Activated CD4-positive, alpha-beta T cell treated with anti-CD3 and anti-CD28 coated beads, Interleukin-10, Interleukin-2, amounts not matched to agents 100 ng/mL and 50 ng/mL, durations not matched to agents 16 hours and 8 hours (primary cell): ENCODE data around the gene CLDN6.

ENCODE experiments used
- DNase-seq: peaks from one replicate; pipeline ENCODE4 v3.0.0-alpha.2; 2020

CLDN6 gene

DNA sequence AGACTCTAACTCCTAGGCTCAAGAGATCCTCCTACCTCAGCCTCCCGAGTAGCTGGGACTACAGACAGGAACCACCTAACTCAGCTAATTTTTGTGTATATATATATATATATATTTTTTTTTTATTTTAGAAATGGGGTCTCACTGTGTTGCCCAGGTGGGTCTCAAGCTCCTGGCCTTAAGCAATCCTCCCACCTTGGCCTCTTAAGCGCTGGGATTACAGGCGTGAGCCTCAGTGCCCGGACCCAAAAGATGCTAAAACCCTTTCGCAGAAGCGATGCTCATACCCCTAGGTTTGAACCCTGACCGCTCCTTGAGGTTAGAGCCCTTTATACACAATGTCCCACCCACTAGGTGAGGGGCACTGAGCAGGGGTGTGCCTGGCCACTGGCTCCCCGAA lies 7.5 kb downstream of the CLDN6 start:
- no peak for DNase-seq

DNA sequence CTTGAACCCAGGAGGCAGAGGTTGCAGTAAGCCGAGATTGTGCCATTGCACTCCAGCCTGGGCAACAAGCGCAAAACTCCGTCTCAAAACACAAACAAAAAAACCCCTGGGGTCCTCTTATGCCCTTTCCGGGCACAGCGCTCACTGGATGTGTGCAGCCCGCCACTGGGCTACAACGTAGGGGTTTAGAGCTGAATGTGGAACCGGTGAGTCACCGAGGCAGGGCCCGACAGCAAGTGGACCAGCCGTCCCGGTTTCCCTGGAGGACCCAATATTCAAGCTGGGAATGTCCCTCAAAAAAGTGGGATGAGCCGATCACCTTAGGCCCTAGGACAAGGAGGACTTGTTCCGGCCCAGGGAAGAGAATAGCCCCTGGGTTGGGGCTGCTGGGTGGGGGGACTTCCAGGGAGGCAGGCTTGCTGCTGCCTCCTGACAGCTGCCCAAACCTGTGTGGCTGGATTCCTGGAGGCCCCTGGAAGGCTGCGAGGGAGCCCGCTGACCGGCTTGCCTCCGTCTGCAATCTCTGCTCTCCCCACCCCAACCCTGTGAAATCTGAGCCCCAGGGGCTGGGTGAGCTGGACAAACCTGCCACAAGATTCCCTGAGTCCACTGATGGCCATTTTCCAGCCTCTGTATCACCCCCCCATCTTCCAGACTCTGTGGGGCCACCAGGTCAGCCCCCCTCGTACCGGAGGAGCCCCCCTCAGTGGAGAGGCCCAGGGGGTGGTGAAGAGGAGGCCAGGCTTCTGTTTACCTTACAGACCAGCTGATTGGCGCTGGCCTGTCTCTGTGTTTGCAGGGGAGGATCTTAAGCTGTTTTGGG lies 8.2 kb downstream of the CLDN6 start:
- DNase-seq, result no peak

DNA sequence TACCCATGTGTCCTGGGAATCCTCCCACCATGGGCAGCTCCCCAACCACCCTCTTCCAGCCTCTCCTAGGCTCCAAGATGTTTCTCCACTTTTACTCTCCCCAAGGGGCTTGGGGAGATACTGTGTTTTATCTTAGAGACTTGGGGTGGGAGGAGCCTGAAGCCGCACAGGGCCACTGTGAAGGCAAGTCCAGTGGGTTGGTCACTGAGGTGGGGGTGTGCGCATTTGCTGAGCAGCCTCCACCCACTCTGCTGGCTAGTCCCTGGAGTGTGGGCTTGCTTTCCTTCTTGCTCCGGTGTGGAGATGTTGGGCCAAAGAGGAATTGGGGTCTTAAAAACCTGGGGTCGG lies 9.3 kb downstream of the CLDN6 start:
- DNase-seq, result no peak

DNA sequence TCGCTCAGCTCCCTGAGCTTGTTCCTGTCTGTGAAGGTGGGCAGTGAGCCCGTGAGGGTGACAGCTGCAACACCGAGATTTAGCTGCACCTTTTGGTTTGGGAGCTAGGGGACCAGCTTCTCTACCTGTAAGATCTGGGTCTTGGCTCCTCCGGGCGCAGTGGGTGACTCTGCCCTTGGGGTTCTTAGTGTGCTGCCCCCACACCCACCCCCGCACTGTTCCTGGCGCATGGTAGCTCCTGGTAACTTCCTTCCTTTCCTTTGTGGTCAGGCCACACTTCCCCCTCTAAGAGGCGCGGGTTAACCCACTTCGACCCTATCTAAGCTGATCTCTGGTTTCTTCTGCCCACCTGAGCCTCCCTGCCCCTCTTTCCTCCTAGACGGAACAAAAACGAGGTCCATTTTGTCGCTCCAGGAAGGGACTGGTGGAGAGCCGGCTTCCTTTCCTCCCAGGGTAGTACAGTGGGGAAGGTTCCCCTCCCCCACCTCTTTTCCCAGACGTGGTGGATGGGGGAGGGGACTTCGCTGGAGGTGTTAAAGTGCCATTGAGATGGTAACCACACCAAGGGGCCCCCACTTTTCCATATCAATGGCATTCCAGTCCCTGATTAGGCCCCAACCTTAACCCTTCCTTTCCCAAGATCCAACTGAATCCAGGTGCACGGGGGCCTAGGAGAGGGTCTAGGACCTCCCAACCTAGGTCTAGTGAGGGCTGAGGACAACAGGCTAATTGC lies 9.9 kb downstream of the CLDN6 start:
- DNase-seq, result no peak

DNA sequence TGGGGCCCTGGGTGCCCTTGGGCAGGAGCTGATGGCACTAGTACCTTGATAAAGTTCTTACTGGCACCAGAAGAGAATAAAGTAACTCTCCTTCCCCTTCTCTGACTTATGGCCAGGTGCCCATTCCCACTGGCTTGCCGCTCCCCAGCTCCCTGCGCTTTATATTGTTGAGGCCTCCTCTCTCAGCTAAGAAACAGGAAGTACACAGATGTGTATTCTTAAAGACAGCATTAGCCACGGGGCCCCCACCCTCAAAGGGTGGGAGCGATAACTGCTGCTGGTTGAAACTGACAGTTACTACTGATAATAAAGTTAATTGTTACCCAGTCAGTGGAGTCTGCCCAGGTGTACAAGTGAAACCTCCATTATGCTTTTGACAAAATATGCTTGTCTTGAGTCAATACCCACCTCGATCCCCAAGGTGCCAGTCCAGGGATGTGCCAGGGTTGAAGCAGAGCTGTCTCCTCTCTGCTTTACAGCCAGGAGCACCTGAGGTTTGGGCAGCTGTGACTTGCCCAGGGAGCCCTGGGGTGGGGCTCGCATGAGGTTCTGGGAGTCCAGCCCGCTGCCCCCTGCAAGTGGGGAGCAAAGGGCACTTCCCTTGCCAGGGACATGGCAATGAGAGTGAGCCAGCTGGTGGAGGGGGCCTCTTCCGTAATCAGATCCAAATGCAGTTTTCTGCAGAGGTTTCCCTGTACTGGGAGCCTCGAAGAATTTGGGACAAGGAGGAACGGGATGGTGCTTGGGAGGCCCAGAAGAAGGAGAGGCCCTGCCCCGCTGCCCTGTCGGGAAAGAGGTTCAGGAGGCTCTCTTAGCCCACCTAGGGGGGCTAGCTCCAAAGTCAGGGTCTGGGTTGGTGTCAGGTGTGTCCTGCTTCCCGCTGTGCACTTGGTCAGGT lies 10.7 kb downstream of the CLDN6 start:
- DNase-seq, result no peak

DNA sequence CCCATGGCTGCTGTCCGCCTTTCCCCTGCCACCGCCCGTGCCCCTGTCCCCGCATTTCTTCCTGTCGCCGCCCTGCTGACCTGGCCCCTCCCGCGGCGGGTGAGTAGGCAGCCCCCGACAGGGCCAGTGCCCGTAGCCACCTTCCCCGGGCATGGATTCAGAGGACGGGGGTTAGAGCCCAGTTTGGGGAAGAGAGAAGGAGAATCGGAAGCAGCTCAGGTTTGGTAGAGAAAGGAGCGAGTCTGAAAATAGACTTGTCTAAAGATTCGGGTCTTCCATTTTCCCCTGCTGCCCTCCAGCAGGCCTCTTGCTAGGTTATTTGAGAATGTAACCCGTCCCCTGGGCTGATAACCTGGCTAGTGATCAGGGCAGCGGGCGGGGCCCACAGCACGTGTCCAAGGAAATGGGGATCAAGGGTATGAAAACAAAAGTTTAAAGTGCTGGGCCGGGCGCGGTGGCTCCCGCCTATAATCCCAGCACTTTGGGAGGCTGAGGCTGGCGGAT lies 13.2 kb downstream of the CLDN6 start:
- DNase-seq, result no peak

DNA sequence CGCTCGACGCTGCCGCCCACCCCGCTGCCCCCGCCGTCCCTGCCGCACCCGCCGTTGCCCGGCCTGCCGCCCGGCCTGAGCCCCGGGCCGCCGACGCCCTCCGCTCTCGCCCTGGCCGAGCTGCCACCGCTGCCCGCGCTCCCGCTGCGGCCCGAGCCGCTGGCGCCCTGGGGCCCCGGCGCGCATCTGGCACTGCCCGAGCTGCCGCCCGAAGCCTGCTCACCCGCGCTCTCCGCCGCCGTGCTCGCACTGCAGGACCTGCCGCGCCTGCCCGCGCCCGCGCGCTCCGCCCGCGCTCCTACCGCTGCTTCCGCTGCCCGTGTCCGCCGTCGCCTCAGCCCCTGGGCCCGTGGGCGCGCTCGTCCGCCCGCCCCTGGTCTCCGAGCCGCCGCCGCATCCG lies 13.7 kb downstream of the CLDN6 start:
- DNase-seq, result no peak

DNA sequence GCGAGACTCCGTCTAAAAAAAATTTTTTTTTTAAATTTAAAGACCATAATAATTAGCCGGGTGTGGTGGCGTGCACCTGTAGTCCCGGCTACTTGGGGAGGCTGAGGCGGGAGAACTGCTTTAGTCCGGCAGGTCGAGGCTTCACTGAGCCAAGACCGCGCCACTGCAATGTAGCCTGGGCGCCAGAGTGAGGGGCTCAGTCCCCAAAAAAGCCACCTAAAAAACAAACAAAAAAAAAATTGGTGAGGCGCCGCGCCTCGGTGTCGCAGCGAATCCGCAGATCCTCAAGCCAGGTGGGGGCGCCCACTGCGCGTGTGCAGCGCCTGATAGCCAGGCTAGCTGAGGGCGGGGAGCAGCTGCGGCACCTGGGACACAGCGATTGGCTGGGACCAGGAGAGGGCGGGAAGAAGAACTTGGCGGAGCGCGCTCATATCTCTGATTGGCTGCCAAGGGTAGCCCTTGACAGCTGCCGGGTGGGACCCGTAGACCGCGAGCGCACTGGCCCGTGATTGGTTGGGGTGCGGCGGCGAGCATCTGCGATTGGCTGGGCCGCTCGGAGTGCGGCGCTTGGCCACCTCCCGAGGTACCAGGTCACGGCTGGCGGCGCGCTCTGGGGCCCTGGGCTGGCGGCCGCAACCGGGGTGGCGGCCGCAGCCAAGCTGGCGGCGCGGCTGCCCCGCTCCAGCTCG lies 14.3 kb downstream of the CLDN6 start:
- DNase-seq, result peak; percentile 99

DNA sequence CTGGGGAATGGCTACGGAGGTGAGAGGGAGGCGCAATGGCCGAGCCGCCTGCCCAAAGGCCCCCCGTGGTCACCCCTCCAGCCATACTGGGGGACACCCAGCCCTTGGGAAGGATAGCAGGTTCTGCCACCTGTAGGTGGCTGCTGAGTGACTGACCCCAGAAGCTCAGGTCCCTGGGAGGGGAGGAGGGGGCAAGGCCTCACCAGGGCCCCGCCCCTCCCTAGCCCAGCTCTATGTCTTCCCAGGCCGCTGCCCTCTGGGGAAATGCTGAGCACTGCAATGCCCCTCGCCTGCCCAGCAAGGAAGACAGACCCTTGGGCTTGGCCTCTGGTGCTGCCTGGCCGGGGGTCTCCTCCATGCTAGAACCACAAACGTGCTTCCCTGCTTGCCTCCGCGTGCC lies 16.7 kb downstream of the CLDN6 start:
- no peak for DNase-seq

DNA sequence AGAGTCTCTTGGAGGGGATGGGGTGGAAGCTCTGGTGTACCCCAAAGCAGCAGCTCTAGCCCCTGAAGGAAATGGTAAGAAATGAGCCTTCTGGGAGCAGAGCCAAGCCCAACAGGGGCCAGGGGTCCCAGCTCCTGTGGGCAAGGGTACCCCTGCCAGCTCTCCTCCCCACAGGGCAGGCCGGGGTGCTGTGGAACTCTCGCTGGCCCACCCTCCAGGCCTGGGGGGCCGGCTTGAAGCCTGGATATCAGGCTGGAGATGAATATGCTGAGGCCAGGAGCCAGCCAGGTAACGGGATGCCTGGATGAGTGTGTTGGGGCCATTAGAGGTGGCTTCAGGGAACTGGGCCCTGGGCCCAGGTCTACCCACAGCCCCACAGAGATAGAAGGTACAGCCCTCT lies 17.4 kb downstream of the CLDN6 start:
- no peak for DNase-seq

DNA sequence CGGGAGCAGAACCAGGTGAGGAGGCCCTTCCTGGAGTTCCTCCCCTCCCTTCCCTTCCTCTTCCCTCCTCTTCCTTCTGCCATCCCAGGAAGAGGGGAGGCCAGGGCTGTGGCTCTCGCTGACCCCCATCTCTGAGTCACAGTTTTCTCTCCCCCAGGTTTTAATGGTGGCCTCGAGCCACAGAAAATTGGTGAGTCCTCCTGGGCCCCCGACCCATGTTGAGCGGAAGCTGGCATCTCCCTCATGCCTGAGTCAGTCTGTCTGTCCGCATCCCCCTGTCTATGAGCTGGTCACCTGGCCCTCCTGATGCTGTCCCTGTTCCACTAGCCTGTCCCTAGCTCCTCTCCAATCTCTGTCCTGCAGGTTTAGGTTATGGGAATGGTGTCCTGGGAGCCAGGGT lies 18.1 kb downstream of the CLDN6 start:
- DNase-seq, result no peak

DNA sequence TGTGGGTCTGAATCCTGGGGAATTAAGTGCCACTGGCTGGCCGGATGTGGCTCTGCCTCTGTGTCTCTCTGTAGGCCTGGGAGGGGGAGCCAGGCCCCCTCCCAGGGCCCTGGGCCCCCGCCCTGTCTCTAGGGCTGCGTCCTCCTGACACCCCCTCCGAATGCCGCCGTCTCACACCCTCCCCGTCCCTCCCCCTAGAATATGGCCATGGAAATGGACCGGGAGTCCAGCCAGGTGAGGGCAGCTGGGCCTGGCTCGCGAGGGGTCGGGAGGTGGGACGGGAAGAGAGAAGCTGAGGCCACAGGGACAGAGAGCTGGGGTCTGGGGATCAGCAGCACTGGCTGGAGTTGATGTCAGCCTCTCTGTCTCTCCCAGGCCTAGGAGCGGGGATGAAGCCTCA lies 21.7 kb downstream of the CLDN6 start:
- no peak for DNase-seq

DNA sequence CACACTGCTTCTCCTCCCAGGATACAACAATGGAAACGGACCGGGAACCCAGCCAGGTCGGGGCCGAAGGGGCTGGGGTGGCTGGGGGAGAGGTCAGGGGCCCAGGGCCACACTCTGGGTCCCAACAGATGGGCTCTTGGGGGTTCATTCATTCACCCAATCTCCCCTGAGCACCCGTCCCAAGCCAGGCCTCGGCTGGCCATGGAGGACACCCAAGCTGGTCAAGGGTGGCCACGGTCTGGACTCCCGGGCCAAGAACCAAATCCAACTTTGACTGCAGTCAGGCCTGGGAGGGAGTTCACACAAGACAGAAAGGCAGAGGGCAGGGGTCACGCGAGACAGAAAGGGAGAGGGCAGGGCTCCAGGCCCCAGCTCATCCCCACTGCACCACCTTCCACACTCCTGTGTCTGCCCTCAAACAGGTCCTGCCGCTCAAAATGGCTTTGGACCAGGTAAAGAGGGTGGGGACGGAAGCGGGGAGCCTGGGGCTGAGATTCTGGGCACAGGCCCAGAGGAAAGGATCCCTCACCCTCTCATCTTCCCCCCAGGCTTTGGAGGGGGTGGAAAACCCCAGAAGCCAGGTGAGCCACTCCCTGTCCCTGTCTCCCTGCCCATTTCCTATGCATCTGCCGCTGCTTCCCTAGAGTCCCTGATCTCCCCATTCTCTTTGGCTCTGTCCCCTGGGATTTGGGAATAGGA lies 25.5 kb downstream of the CLDN6 start:
- DNase-seq, result no peak

DNA sequence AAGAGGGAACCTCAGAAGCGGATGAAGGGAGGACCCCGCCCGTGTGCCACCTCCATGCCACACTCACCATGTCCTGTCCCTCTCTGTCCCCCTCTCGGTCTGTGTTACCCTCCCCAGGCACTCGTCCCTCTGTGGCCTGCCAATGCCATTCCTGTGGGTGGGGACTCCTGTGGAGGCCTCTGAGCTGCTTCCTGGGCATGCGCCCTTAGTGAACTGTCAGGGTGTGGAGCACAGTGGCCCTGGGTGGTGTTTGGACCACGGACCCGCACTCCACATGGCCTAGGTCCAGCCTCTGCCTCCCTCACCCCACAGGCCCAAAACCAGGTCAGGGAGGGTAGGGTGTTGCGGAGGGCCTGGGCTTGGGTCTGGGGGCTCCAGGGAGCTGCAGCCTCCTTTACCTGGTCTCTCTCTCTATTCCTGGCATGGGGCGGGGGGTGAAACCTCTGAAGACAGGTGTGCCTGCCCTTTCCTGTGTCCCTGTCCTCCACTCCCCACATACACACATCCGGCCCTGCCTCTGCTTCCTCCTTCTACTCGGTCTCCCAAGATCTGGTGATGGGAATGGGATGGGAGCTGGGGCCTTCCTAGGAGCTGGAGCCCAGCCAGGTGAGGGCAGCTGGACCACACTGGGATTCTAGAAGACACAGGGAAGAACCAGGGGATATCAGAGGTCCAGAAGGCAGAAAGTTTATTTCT lies 26.3 kb downstream of the CLDN6 start:
- DNase-seq, result no peak

DNA sequence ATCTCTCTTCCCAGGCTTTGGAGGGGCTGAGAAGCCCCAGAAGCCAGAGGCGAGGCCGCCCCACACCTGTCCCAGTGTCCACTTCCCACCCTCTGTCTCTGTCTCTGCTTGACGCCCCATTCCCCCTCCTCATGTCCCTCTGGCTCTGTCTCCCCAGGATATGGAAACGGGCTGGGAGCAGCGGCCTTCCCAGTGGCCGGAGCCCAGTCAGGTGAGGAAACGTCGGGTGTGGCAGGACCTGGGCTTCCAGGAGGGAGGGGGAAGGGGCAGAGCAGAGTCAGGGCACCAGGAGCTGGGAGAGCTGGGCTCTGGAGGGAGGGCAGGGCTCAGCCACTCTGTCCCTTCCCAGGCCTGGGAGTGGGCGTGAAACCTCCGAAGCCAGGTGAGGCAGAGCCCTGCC lies 27.1 kb downstream of the CLDN6 start:
- DNase-seq, result no peak

DNA sequence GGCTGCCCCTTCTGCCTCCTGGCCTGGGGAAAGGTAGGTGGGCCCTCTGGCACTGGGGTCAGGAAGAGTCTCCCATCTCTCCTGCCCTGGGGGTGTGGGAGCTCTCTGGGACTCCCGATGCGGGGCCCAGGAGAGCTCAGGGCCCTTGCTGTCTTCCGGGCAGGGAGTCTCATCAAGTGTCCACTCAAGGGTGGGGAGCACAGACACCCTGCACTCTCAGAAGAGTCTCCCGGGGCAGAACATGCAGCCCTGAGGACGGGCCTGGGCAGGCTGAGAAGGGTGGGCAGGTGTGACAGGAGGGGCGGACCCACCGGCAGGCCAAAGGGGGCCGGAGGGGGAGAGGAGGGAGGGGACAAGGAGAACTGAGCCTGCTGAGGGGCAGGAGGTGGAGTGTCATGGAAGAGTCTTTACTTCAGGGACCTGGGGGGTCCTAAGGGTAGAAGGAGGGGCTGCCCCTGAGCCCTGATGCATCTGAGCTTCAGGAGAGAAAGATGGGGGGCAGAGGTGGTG lies 29.3 kb downstream of the CLDN6 start:
- no peak for DNase-seq

DNA sequence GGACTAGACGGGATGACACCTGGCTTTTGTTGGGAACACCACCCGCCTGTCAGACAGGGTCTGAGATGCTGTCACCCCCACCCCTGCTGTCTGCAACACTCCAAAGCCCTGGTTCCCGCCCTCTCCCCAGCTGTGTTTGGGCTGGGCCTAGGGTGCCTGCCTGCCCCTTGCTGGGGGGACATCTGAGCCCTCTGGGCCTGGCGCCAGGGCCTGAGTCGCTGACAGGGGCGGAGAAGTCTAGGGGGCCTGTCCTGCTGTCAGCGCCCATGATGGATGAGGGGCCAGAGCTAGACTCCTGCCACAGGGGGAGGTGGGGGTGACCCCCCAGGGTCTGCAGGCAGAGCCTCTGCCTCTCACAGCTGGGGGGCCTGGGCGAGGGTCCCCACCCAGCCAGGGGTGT lies 30.1 kb downstream of the CLDN6 start:
- no peak for DNase-seq

DNA sequence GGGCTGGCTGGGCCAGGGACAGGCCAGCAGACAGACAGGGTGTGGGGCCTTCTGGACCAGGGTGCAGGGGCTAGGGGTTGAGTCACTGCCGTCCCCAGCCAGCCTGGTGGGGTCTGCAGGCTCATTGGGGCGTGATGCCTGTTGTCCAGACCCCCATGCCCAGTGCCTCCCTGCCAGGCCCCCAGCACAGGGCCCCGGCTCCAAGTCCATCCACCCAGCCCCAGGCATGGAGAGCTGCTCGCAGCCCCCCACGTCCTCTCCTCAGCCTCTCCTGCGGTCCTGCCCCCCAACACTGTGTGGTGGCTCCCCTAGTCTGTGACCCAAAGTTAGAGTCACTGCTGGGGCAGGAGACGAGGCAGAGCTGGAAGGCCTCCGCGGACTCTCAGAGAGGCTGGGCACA lies 30.7 kb downstream of the CLDN6 start:
- no peak for DNase-seq

DNA sequence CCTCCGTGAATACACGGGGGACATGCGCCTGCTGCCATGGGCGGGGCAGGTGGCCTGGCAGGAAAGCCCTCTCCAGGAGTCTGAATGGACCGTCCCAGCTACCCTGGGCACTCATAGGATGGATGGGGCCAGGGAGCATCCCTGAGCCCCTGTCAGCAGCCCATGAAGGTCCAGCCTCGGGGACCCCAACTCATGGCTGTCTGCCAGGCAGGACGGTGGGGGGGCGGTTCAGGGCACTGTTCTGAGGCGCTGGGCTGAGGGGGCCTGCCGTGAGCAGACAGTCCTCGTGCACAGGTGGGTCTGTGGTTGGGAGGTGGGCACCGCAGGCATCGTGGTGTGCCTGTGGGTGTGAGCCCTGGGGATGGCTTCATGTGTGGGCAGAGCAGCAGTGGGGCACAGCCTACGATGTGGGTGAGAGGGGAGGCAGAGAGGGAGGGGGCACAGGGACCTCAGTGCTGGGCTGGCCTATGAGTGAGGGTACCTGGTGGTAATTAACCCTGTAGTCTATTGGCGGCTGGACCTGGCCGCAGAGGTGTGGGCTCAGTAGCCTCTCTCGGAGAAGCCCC lies 31.3 kb downstream of the CLDN6 start:
- no peak for DNase-seq

DNA sequence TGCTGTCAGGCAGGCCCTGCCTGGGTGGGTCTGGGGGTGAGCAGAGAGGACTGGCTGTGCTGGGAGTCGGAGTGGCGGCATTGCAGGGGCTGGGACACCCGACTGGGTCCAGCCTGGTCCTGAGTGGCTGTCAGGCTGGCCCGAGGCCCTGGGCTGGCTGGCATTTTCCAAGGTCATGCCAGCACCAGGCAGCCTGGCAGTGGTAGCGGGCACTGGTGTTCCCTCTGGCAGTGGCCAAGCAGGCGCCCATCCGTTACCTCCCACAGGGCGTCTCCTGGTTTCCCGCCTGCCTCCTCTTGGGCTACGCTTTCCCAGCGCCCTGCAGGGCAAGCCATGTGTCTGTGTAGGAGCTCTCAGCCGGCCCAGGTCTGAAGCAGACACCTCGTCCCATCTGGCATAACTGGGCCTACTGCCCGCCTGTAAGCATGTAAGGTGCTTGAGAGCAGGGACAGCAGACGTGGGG lies 32.1 kb downstream of the CLDN6 start:
- no peak for DNase-seq

DNA sequence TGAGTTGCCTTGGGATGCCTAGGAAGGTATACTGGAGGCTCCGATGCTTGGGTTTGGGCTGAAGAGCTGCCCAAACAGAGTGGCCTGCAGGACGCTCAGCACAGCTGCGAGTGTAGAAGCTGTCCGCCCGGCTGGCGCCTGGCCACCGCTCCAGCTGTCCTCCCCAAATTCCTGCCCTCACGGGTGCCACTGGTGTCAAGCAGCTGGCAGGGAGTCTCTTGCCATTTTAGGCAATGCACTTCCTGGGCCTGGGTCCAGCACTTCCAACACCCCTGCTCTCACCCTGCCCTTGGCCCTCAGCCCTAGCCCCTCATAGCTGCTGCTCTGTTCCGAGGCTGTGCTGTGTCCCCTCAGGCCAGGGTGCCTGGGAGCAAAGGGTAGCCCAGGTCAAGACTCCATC lies 32.5 kb downstream of the CLDN6 start:
- no peak for DNase-seq
